Measurements from ENCODE around the gene NELFB. TPM values are rescaled to one million over a fixed set of nuclear protein-coding genes. Genes with fewer than 3 reads are reported as not detected.

The NELFB gene
- total and polyA plus RNA-seq, 2 of the 4 experiments (the other 2 are of a cell fraction), result 36.9 to 66.0 TPM

- no peak overlapping the region for H4K91ac ChIP-seq (ENCODE audit: insufficient read depth, low read depth, low read length)
- H3K36me3 ChIP-seq (ENCODE audit: control insufficient read depth, insufficient read depth, low read length), result no peaks in the 10 kb centered on the region
- intact Hi-C loops (cut with micrococcal nuclease), result no loop called here
- H2AFZ ChIP-seq (replicated peaks; ENCODE audit: low read length, poor library complexity), result no peak overlapping the region
- no peak overlapping the region for H3K4me2 ChIP-seq (ENCODE audit: low read depth, low read length)
- no peak overlapping the region for H2AK5ac ChIP-seq (ENCODE audit: low read depth, low read length)
- no peak overlapping the region for H3K18ac ChIP-seq (ENCODE audit: low read depth, low read length)
- no TSS peak for BruUV-seq (replicated peaks)
- dilution Hi-C loops (cut with HindIII; ENCODE audit: low sequenced_read_pairs, unreplicated experiment), result no loop called here
- no peak overlapping the region for H3K4me3 ChIP-seq (ENCODE audit: insufficient read depth, low read depth, low read length)
- DNase-seq (no peak), ATAC-seq (ENCODE audit: low read depth) (no peak)
- no peak overlapping the region for H2BK15ac ChIP-seq (ENCODE audit: low read depth, low read length)
- H2BK120ac ChIP-seq (ENCODE audit: low read depth, low read length), result no peak overlapping the region
- no peak overlapping the region for H3K23ac ChIP-seq (ENCODE audit: low read depth, low read length)
- no peak for TF ChIP-seq CEBPB (IDR thresholded peaks at IDR 0.05; ENCODE audit: low read depth, low read length)
- H4K5ac ChIP-seq (ENCODE audit: low read depth, low read length), result no peak overlapping the region
- ChIA-PET POLR2A (ENCODE audit: unreplicated experiment) (no interaction called here), CTCF (no interaction called here)
- no peak overlapping the region for H4K8ac ChIP-seq (ENCODE audit: low read depth in 2 of 2, low read length in 2 of 2)
- H3K27ac ChIP-seq (ENCODE audit: insufficient read depth, low read length), result no peak overlapping the region
- WGBS, 2 experiments (ENCODE audit: extremely low coverage in 2 of 2, insufficient read length in 1 of 2), result 85% methylated on average over 9 of the region's 24 CpGs; no CpG with 5 or more reads in 1 of the 2 experiments
- no peaks in the 10 kb centered on the region for H3K9me1 ChIP-seq (ENCODE audit: insufficient read depth, low read length)
- no peak overlapping the region for H2AK9ac ChIP-seq (replicated peaks; ENCODE audit: low read depth, low read length, poor library complexity)
- no peak overlapping the region for H3K14ac ChIP-seq (replicated peaks; ENCODE audit: low read depth, low read length)
- in situ Hi-C loops (cut with MboI; ENCODE audit: low sequenced_read_pairs), result no loop called here
- 0 out of 2 replicates have a peak, but pooled peaks cover 2% of the 10 kb centered on the region for H3K4me1 ChIP-seq (ENCODE audit: control insufficient read depth, insufficient read depth, low read length)
- no peak overlapping the region for H3K4ac ChIP-seq (ENCODE audit: low read depth, low read length)
- no peaks in the 10 kb centered on the region for H3K9me3 ChIP-seq (ENCODE audit: control insufficient read depth, insufficient read depth, low read length)
- no peak overlapping the region for H2BK5ac ChIP-seq (ENCODE audit: low read depth, low read length, poor library complexity, severe bottlenecking)
- no peak overlapping the region for H3K56ac ChIP-seq (ENCODE audit: extremely low read depth, insufficient read depth, low read length)
- no peaks in the 10 kb centered on the region for H4K20me1 ChIP-seq (ENCODE audit: insufficient read depth, low read length)
- no peaks in the 10 kb centered on the region for H3K79me1 ChIP-seq (ENCODE audit: low read depth in 1 of 2, low read length in 2 of 2)
- H3K27me3 ChIP-seq (ENCODE audit: control insufficient read depth, insufficient read depth, low read length), result no peaks in the 10 kb centered on the region; the same call in 1 of the 2 replicates
- no peak overlapping the region for H3K9ac ChIP-seq (ENCODE audit: low read depth, low read length)
- no peak overlapping the region for H2BK20ac ChIP-seq (ENCODE audit: low read depth, low read length)
These were observed 58.9 kb downstream of the NELFB start for GRCh38 chr9:137313956-137314560.

All from IMR-90 (cell line).